NCI-H748 (cell line): ENCODE measurements around the gene BLOC1S6.
"Not testable (repeated sequence)": the region's sequence is repeated elsewhere in the genome, so short reads cannot be mapped to it uniquely, and the experiment has no call there.

Experiments
- DNase-seq: peaks from one replicate; lab custom pipeline; 2025; ENCODE audit not compliant: unreplicated experiment; lab: John Stamatoyannopoulos, UW

The BLOC1S6 gene

GRCh38 chr15:45640616-45641015, 53.4 kb downstream of the BLOC1S6 start:
- no peak for DNase-seq

- no peak for DNase-seq
These were observed 54.2 kb downstream of the BLOC1S6 start for GRCh38 chr15:45641374-45641781.

- no peak for DNase-seq
These were observed 55.1 kb downstream of the BLOC1S6 start for GRCh38 chr15:45641999-45642932.

GRCh38 chr15:45644437-45644836, 57.3 kb downstream of the BLOC1S6 start:
- DNase-seq, result no peak

- no peak for DNase-seq
These were observed 58.1 kb downstream of the BLOC1S6 start for GRCh38 chr15:45645026-45645980.

GRCh38 chr15:45646220-45646619, 59.0 kb downstream of the BLOC1S6 start:
- no peak for DNase-seq

GRCh38 chr15:45647828-45648227, 60.6 kb downstream of the BLOC1S6 start:
- DNase-seq, result no peak

GRCh38 chr15:45648521-45649200, 61.5 kb downstream of the BLOC1S6 start:
- DNase-seq, result no peak

GRCh38 chr15:45650007-45650406, 62.8 kb downstream of the BLOC1S6 start:
- not testable (repeated sequence) for DNase-seq

- DNase-seq, result no peak
These were observed 63.8 kb downstream of the BLOC1S6 start for GRCh38 chr15:45650889-45651525.

GRCh38 chr15:45653702-45654424, 66.7 kb downstream of the BLOC1S6 start:
- DNase-seq, result no peak

- DNase-seq, result no peak
These were observed 67.6 kb downstream of the BLOC1S6 start for GRCh38 chr15:45654749-45655148.

- DNase-seq, result no peak
These were observed 70.1 kb downstream of the BLOC1S6 start for GRCh38 chr15:45657254-45657653.

GRCh38 chr15:45657764-45658545, 70.8 kb downstream of the BLOC1S6 start:
- no peak for DNase-seq
